Thoracic aorta (tissue), 2 donors: ENCODE measurements around the gene KCNIP4. TPM values are rescaled to one million over a fixed set of nuclear protein-coding genes. Genes with fewer than 3 reads are reported as not detected.

Experiments
- ATAC-seq: fragments of 150-250 bp; one replicate; pipeline ENCODE4 v1.8.0; 2017; ENCODE audit warnings: low read depth; ENCODE audit not compliant: insufficient number of reproducible peaks, low FRiP score
- DNase-seq: peaks from one replicate; pipeline ENCODE4 v3.0.0-alpha.2; 2020; ENCODE audit warnings: low spot score
- H3K27ac ChIP-seq, 2 donors: fragments of 200-600 bp; sonication (generic); 1 replicate in 1 of 2; 2 replicates in 1 of 2; pipeline ENCODE4 v1.5.1; 2016; ENCODE audit warnings: mild to moderate bottlenecking in 2 of 2, moderate library complexity in 2 of 2
- H3K27me3 ChIP-seq: fragments of 200-600 bp; sonication (generic); replicated peaks from 2 replicates; pipeline ENCODE4 v1.6.0; 2016; ENCODE audit warnings: mild to moderate bottlenecking; ENCODE audit not compliant: insufficient read depth
- H3K36me3 ChIP-seq: fragments of 200-600 bp; sonication (generic); one replicate; pipeline ENCODE4 v1.5.1; 2016
- H3K4me1 ChIP-seq, 2 donors: fragments of 200-600 bp; sonication (generic); 1 replicate in 1 of 2; 2 replicates in 1 of 2; pipeline versions ENCODE4 v1.5.1 to v1.6.0; 2016; ENCODE audit warnings: low read depth in 2 of 2, mild to moderate bottlenecking in 1 of 2; ENCODE audit not compliant: control insufficient read depth in 1 of 2
- H3K4me3 ChIP-seq: fragments of 200-600 bp; sonication (generic); 2 replicates; pipeline ENCODE4 v1.5.1; 2016; ENCODE audit warnings: mild to moderate bottlenecking
- H3K9me3 ChIP-seq: fragments of 200-600 bp; sonication (generic); 2 replicates; pipeline ENCODE4 v1.5.1; 2016
- total RNA-seq, 2 donors: library from RNA; depleted of rRNA; stranded (reverse); fragments of >200 nt; gene quantifications; one replicate each; pipeline versions ENCODE4 v1.1.0 to v1.2.3, GENCODE V29; 2016
- TF ChIP-seq, protein P1 (sequence below): fragments of 200-600 bp; sonication (generic); IDR thresholded peaks from one replicate; pipeline ENCODE4 v1.5.1; 2019; ENCODE audit warnings: antibody characterized with exemption

Gene KCNIP4
- total RNA-seq, 2 donors from 2014 or later, result not detected

DNA sequence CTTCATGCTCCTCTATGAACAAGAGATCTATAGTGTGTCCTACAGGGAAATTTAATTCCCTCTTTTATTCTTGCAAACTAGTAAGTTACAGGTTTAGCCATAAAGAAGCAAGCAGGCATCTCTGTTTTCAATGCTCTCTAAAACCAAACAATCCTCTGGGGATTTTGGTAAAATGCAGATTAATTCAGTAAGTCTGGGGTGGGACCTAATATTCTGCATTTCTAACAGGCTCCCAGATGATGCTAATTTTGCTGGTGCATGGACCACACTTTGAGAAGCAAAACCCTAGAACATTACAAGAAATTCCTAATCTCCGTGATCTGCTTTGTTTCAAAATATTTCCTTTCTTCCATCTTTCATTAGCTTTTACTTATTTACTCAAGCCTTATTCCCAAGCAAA lies 903.5 kb downstream of the KCNIP4 start:
- ATAC-seq (no peak), DNase-seq (no peak)
- TF ChIP-seq, protein P1, sequence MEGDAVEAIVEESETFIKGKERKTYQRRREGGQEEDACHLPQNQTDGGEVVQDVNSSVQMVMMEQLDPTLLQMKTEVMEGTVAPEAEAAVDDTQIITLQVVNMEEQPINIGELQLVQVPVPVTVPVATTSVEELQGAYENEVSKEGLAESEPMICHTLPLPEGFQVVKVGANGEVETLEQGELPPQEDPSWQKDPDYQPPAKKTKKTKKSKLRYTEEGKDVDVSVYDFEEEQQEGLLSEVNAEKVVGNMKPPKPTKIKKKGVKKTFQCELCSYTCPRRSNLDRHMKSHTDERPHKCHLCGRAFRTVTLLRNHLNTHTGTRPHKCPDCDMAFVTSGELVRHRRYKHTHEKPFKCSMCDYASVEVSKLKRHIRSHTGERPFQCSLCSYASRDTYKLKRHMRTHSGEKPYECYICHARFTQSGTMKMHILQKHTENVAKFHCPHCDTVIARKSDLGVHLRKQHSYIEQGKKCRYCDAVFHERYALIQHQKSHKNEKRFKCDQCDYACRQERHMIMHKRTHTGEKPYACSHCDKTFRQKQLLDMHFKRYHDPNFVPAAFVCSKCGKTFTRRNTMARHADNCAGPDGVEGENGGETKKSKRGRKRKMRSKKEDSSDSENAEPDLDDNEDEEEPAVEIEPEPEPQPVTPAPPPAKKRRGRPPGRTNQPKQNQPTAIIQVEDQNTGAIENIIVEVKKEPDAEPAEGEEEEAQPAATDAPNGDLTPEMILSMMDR, result no peak
- Histone ChIP-seq H3K27me3 (no peaks in the 10 kb centered on the region), H3K4me3 (no peak overlapping the region), H3K9me3 (no peaks in the 10 kb centered on the region), H3K27ac (no peak overlapping the region), H3K36me3 (no peaks in the 10 kb centered on the region), H3K4me1 (no peaks in the 10 kb centered on the region)

GRCh38 chr4:21041708-21042107 lies 906.9 kb downstream of the KCNIP4 start:
- Histone ChIP-seq H3K4me3 (no peak overlapping the region), H3K27me3 (no peaks in the 10 kb centered on the region), H3K4me1 (no peaks in the 10 kb centered on the region), H3K9me3 (no peaks in the 10 kb centered on the region), H3K27ac (no peak overlapping the region), H3K36me3 (no peaks in the 10 kb centered on the region)
- no peak for ATAC-seq
- no peak for DNase-seq
- TF ChIP-seq, protein P1, result no peak

DNA sequence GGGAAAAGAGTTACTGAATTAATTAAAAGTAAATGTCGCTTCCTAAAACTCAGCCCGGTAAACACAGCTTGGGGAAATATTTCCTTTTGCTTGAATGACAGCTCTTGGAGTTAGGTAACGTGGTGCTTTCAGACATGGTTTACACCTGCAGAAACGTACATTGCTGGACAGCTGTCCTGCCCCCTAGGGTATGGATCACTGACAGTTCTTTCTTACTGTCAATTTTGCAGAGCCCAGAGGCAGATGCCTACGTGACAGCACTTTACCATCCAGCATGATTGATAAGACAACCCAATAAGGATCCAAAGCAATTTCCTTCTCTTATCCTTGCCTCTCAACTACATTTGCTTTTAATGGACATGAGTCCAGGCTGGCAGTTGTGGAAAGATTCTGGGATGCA lies 913.8 kb downstream of the KCNIP4 start:
- no peak for DNase-seq
- no peaks in the 10 kb centered on the region for H3K9me3 ChIP-seq
- no peak overlapping the region for H3K4me3 ChIP-seq
- H3K27me3 ChIP-seq, result no peaks in the 10 kb centered on the region
- no peak overlapping the region for H3K27ac ChIP-seq
- no peak for ATAC-seq
- H3K36me3 ChIP-seq, result no peaks in the 10 kb centered on the region
- H3K4me1 ChIP-seq, result no peaks in the 10 kb centered on the region
- TF ChIP-seq, protein P1, result no peak

DNA sequence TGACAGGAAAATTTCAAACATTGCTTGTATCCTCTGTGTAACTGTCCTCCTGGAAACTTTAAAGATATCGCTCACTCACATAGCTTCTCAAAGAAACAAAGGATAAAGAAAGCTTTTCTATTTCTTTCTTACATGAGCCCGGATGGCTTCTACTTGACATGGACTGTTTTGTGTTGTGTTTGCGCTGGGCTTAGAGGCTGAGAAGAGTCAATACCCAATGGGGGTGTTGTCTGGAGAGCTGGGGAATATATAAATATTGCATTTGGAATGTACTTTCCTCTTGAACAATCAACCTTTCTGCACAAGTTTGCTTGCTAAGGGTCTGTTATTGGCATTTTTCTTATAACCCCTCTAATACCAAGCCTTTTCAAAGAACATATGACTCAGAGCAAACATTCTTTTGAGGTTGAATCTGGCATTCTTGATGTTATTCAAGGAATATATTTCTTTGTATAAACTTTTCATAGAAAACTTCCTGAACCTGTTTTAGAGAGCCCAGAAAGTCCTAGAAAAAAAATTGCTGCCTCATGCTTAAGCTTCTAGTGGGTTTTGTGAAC lies 916.4 kb downstream of the KCNIP4 start:
- no peak for DNase-seq
- no peaks in the 10 kb centered on the region for H3K9me3 ChIP-seq
- no peak for ATAC-seq
- H3K36me3 ChIP-seq, result no peaks in the 10 kb centered on the region
- H3K27ac ChIP-seq, result no peak overlapping the region
- H3K27me3 ChIP-seq, result no peaks in the 10 kb centered on the region
- no peak overlapping the region for H3K4me3 ChIP-seq
- H3K4me1 ChIP-seq, result no peaks in the 10 kb centered on the region
- TF ChIP-seq, protein P1, result no peak

GRCh38 chr4:21018817-21019216 lies 929.8 kb downstream of the KCNIP4 start:
- Histone ChIP-seq H3K36me3 (no peaks in the 10 kb centered on the region), H3K9me3 (no peaks in the 10 kb centered on the region), H3K27ac (no peak overlapping the region), H3K4me1 (no peaks in the 10 kb centered on the region), H3K4me3 (no peak overlapping the region), H3K27me3 (no peaks in the 10 kb centered on the region)
- no peak for DNase-seq
- ATAC-seq, result no peak
- TF ChIP-seq, protein P1, result no peak
